GM12801 (cell line): Measurements from ENCODE around the gene TAOK1.

ENCODE experiments used
- TF ChIP-seq, protein P1 (sequence below): IDR thresholded peaks from one replicate; pipeline ENCODE4 v1.5.1; 2011; ENCODE audit warnings: control low read depth; ENCODE audit not compliant: insufficient read length; ENCODE audit errors: extremely low read depth

Gene TAOK1

GRCh38 chr17:29584452-29585079 is 194.4 kb downstream of the TAOK1 start:
- TF ChIP-seq, protein P1, sequence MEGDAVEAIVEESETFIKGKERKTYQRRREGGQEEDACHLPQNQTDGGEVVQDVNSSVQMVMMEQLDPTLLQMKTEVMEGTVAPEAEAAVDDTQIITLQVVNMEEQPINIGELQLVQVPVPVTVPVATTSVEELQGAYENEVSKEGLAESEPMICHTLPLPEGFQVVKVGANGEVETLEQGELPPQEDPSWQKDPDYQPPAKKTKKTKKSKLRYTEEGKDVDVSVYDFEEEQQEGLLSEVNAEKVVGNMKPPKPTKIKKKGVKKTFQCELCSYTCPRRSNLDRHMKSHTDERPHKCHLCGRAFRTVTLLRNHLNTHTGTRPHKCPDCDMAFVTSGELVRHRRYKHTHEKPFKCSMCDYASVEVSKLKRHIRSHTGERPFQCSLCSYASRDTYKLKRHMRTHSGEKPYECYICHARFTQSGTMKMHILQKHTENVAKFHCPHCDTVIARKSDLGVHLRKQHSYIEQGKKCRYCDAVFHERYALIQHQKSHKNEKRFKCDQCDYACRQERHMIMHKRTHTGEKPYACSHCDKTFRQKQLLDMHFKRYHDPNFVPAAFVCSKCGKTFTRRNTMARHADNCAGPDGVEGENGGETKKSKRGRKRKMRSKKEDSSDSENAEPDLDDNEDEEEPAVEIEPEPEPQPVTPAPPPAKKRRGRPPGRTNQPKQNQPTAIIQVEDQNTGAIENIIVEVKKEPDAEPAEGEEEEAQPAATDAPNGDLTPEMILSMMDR: no peak

GRCh38 chr17:29585080-29585751 is 195.1 kb downstream of the TAOK1 start:
- TF ChIP-seq, protein P1: no peak

DNA sequence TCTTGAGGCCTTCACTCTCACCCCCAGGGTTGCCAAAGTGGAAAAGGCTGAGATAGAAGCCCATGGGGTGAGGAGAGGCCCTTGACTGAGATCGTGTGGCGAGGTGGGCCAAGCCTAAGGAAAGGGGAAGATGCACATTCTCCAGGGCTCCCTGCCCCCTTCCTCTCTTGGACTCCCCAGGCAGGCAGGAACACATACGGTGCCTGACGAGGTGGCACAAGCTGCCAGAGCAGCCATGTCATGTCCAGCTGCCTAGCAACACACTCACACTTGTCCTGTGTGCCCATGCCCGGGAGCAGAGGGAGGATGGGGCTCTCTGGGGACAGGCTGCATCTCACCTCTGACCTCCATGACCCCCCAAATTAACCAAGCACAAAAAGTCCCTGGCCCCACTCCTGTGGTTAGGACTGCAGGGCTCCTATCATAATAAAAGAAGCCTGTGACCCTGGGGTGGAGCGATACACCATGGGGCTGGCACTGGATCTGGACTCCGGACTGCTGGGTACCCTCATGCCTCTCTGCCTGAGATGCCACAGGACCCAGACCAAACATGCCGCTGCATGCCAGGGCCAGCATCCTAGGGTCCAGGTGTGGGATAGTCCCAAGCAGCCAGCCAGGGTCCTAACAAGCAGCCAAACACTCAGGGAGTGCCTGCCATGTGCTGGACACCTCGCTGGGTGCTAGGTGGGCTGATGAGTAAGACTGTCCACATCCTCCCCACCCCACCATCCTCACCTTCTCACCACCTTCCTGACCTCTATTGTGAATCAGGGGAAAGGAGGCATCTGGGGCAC is 196.7 kb downstream of the TAOK1 start:
- TF ChIP-seq, protein P1: no peak

- TF ChIP-seq, protein P1: no peak
These were observed 197.4 kb downstream of the TAOK1 start for GRCh38 chr17:29587591-29587990.

GRCh38 chr17:29588017-29588561 is 197.9 kb downstream of the TAOK1 start:
- TF ChIP-seq, protein P1: no peak

- TF ChIP-seq, protein P1: no peak
These were observed 198.6 kb downstream of the TAOK1 start for GRCh38 chr17:29588562-29589411.
